NCI-H774 (cell line): ENCODE data around the gene GDAP1L1.
"Not testable (repeated sequence)": the region's sequence is repeated elsewhere in the genome, so short reads cannot be mapped to it uniquely, and the experiment has no call there.

ENCODE experiments used
- DNase-seq: peaks from one replicate; lab custom pipeline; 2025; lab: John Stamatoyannopoulos, UW

GDAP1L1 gene

DNA sequence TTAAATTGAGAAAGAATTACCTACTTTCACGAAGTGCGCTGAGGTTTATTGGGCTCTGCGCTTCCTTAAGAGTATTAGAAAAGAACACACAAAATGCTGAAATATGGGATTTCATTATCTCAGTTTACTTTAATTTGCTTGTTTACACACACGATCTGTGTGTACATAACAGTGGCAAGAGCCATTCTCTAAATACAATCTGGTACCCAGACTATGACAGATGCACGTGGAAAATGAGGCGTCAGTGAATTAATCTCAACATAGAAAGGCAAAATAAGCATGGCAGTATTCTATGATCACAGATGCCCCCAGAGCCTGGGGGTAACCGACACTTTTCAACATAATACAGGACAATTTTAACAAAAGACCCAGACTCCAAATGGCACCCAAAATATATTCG is 55.6 kb downstream of the GDAP1L1 start:
- DNase-seq: no peak

DNA sequence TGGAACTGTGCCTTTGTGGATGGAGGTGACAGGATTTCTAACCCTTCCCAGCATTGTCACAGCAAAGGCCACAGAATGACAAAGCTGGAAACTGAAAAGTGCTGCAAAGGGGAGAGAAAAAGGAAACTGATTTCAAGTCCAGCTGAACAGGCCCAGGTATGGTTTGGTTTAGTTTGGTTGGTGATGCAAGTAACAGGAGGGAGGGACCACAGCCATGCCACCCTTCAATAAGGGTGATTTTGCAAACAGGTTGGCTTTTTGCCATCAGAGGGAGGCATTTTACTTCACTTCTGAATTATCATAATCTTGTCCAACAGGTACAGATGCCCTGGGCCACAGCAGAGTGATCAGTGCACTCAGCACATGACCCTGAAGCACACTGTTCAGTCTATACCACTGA is 57.3 kb downstream of the GDAP1L1 start:
- no peak for DNase-seq

- DNase-seq: no peak
Measured at GRCh38 chr20:44306927-44307326, 59.8 kb downstream of the GDAP1L1 start.

- DNase-seq: no peak
Measured at GRCh38 chr20:44309763-44310663, 62.9 kb downstream of the GDAP1L1 start.

- DNase-seq: peak; percentile 94
Measured at GRCh38 chr20:44310664-44311639, 63.8 kb downstream of the GDAP1L1 start, which contains the start of gene FITM2. TSS of gene FITM2 (minus strand) at chr20:44311202. CDS start at chr20:44311148, 54 bp downstream.

- no peak for DNase-seq
Measured at GRCh38 chr20:44314870-44315269, 67.8 kb downstream of the GDAP1L1 start.

DNA sequence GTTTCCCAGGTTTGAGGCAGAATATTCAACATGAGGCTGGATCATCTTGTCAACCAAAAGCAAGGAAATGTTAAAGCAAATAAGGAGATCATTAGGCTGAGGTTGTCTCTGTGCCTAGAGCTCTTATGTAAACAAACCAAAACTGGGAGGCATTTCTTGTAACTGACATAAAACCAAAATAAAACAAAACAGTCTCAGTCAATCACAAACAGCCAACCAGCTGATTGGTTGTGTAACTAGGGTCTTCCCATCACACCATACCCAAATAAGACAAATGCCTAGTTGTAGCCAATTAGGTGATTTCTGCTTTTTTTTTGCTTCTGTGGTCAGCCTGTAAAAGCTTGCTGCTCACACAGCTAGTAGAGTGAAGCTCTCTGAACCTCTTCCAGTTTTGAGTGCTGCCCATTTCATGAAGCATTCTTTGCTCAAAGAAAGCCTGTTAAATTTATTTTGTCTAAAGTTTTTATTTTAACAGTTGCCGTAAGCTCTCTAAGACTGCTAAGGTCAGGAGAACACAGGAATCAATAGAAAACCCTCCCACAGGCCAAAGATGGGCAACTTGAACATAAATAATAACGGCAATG is 72.8 kb downstream of the GDAP1L1 start:
- no peak for DNase-seq

- DNase-seq: no peak
Measured at GRCh38 chr20:44324343-44324742, 77.2 kb downstream of the GDAP1L1 start.

DNA sequence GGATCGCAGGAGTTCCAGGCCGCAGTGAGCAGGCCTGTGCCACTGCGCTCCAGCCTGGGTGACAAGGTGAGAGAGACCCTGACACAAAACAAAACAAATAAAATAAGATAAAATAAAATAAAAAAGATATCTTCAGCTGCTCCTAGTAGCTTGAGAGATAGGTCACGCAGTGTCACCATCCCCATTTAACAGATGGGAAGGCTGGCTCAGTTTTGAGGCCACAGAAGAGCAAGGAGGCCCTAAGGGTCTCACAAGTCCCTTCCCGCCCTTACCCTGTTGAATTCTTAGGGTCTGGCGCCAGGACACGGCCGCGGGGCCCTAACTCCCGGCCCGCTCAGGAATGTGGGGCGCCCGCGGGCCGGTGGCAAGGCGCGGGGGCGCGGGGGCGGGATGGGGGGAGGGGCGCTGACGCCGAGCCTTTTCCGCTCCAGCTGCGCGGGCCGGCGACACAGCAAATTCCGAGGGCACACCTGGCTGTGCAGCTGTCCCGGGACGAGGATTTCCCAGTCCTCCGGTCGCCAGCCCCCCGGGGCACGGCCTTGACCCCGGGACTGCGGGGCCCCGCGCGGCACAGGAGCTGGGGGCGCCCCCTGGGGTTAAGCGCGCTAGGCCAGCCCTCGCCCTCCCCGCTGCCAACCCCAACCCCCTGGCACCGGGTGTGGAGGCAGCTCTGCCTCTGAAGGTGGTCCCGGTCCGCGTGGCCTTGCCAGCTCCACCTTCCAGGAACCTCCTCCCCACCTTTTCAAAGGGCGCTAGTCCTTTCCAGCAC is 79.5 kb downstream of the GDAP1L1 start:
- no peak for DNase-seq

DNA sequence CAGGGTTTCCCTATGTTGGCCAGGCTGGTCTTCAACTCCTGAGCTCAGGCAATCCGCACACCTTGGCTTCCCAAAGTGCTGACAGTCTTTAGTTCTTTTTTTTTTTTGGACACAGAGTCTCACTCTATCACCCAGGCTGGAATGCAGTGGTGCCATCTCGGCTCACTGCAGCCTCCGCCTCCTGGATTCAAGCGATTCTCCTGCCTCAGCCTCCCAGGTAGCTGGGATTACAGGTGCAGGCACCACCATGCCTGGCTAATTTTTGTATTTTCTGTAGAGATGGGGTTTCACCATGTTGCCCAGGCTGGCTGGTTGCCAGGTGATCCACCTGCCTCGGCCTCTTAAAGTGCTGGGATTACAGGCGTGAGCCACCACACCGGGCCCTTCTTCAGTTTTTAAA is 80.6 kb downstream of the GDAP1L1 start:
- DNase-seq: not testable (repeated sequence)

- no peak for DNase-seq
Measured at GRCh38 chr20:44328428-44328827, 81.3 kb downstream of the GDAP1L1 start.
